Measurements from ENCODE around the gene TMED9. TPM values are rescaled to one million over a fixed set of nuclear protein-coding genes. Genes with fewer than 3 reads are reported as not detected.
A peak's percentile ranks its signal among the peaks of the same experiment; 100 is the strongest.

The TMED9 gene
- total and polyA plus RNA-seq, 5 donors, result 64.4 to 102 (median 79.7) TPM

DNA sequence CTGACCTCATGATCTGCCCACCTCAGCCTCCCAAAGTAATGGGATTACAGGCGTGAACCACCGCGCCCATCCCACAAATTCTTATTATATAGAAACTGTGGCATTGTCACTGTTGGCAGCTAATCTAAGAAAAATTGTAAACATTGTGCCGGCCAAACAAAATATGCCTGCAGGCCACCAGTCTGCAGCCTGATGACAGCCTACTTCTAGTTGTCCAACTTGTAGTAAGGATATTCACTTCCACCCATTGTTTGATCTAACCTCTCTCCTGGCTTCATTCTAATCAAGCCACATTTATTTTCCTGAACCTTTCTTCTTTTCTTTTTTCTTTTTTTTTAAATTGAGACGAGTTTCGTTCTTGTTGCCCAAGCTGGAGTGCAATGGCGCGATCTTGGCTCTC is 13.7 kb upstream of the TMED9 start:
- ATAC-seq (no peak), DNase-seq (no peak)
- Histone ChIP-seq H3K27me3 (ENCODE audit: control insufficient read depth, insufficient read depth) (peaks cover 3% of the 10 kb centered on the region), H3K4me1 (ENCODE audit: control insufficient read depth, insufficient read depth, low read length) (no peaks in the 10 kb centered on the region), H3K9me3 (ENCODE audit: control insufficient read depth, low read length) (no peaks in the 10 kb centered on the region), H3K4me3 (ENCODE audit: low read length) (no peak overlapping the region), H3K27ac (ENCODE audit: low read length) (no peak overlapping the region)
- WGBS, result 88% methylated on average over 8 of the region's 8 CpGs
- intact Hi-C loops (cut with DNase I), result no loop called here

DNA sequence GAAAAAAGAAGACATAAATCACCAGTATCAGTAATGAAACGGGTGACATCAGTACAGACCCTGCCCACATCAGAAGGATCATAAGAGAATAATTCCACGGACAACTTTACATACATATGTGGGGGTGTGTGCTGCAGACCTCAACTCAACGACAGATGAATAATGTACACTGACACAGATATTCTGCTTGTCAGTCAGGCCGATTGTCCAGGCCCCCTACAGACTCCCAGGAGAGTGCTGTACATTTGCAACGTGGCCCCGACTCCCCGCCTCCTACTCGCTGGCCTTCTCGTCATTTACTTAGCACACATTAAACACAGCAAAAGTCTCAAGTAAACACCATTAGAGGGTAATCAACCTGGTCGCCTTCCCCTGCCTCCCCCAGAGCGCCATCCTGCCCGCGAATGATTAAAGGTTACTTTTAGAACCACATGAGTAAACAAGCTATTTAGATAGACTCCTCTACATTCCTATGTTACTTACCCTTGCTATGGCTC is 3.5 kb upstream of the TMED9 start:
- H3K4me3 ChIP-seq (ENCODE audit: low read length), result no peak overlapping the region
- ATAC-seq (no peak), DNase-seq (no peak)
- no peak overlapping the region for H3K27ac ChIP-seq (ENCODE audit: low read length)
- H3K9me3 ChIP-seq (ENCODE audit: control insufficient read depth, low read length), result no peaks in the 10 kb centered on the region
- no peaks in the 10 kb centered on the region for H3K27me3 ChIP-seq (ENCODE audit: control insufficient read depth, insufficient read depth)
- WGBS, result 52% methylated on average over 13 of the region's 13 CpGs
- peaks cover 3% of the 10 kb centered on the region for H3K4me1 ChIP-seq (ENCODE audit: control insufficient read depth, insufficient read depth, low read length)
- intact Hi-C loops (cut with DNase I), result no loop called here

DNA sequence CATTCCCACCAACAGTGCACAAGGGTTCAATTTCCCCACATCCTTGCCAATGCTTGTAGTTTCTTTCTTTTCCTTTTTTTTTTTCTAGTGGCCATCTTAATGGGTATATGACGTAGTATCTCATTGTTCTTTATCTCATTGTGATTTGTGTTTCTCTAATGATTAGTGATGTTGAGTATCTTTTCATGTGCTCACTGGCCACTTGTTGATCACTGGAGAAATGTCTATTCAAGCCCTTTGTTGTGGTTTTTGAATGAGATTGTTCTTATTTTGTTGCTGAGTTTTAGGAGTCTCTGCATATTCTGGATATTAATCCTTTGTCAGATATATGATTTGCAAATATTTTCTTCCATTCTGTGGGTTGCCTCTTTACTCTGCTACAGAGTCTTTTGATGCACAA is 1.6 kb upstream of the TMED9 start:
- 55% methylated on average over 1 of the region's 1 CpG for WGBS
- H3K27ac ChIP-seq (ENCODE audit: low read length), result no peak overlapping the region
- DNase-seq (no peak), ATAC-seq (no peak)
- H3K4me3 ChIP-seq (ENCODE audit: low read length), result no peak overlapping the region
- peaks cover 3% of the 10 kb centered on the region for H3K4me1 ChIP-seq (ENCODE audit: control insufficient read depth, insufficient read depth, low read length)
- intact Hi-C loops (cut with DNase I), result no loop called here
- H3K9me3 ChIP-seq (ENCODE audit: control insufficient read depth, low read length), result no peaks in the 10 kb centered on the region
- H3K27me3 ChIP-seq (ENCODE audit: control insufficient read depth, insufficient read depth), result no peaks in the 10 kb centered on the region

- ATAC-seq (no peak), DNase-seq (no peak)
- no peaks in the 10 kb centered on the region for H3K27me3 ChIP-seq (ENCODE audit: control insufficient read depth, insufficient read depth)
- intact Hi-C loops (cut with DNase I), result no loop called here
- no peak overlapping the region for H3K27ac ChIP-seq (ENCODE audit: low read length)
- H3K4me1 ChIP-seq (ENCODE audit: control insufficient read depth, insufficient read depth, low read length), result peaks cover 3% of the 10 kb centered on the region
- peak overlapping the region; percentile 83 for H3K4me3 ChIP-seq (ENCODE audit: low read length)
- no peaks in the 10 kb centered on the region for H3K9me3 ChIP-seq (ENCODE audit: control insufficient read depth, low read length)
- WGBS, result 14% methylated on average over 8 of the region's 8 CpGs
Observed at GRCh38 chr5:177591690-177592009, 353 bp upstream of the TMED9 start.

DNA sequence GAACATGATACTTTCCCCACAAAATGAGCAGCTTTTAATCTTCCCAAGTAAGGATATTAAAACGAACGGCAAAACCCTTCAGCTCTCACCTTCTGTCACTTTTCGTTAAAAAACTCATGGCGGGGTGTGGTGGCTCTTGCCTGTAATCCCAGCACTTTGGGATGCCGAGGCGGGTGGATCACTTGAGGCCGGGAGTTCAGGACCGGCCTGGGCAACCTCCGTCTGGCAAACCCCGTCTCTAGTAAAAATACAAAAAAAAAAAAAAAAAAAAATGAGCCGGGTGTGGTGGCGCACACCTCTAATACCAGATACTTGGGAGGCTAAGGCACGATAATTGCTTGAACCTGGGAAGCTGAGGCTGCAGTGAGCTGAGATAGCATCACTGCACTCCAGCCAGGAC is 902 bp downstream of the TMED9 start:
- Histone ChIP-seq H3K27me3 (ENCODE audit: control insufficient read depth, insufficient read depth) (no peaks in the 10 kb centered on the region), H3K9me3 (ENCODE audit: control insufficient read depth, low read length) (no peaks in the 10 kb centered on the region), H3K4me1 (ENCODE audit: control insufficient read depth, insufficient read depth, low read length) (peaks cover 3% of the 10 kb centered on the region), H3K27ac (ENCODE audit: low read length) (no peak overlapping the region), H3K4me3 (ENCODE audit: low read length) (peak overlapping the region; percentile 83)
- intact Hi-C loops (cut with DNase I), result no loop called here
- ATAC-seq (no peak), DNase-seq (no peak)
- 73% methylated on average over 13 of the region's 13 CpGs for WGBS

GRCh38 chr5:177593511-177593910 is 1.5 kb downstream of the TMED9 start:
- intact Hi-C loops (cut with DNase I), result no loop called here

DNA sequence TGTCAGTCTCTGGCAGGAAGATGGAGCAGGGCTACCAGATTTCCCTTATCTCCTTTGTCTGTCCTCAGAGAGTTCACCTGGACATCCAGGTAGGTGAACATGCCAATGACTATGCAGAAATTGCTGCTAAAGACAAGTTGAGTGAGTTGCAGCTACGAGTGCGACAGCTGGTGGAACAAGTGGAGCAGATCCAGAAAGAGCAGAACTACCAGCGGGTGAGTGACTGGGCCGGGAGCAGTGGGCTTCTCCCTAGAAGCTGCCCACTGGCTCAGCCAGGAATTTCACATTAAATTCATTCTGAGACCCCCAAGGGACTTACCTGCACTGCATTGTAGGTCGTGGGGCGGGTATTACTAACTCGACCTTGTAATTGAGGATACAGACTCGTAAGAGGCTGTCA is 2.1 kb downstream of the TMED9 start:
- ATAC-seq, result no peak
- Histone ChIP-seq H3K27ac (ENCODE audit: low read length) (no peak overlapping the region), H3K27me3 (ENCODE audit: control insufficient read depth, insufficient read depth) (no peaks in the 10 kb centered on the region), H3K4me3 (ENCODE audit: low read length) (no peak overlapping the region), H3K4me1 (ENCODE audit: control insufficient read depth, insufficient read depth, low read length) (peaks cover 3% of the 10 kb centered on the region), H3K9me3 (ENCODE audit: control insufficient read depth, low read length) (no peaks in the 10 kb centered on the region)
- WGBS, result 93% methylated on average over 8 of the region's 8 CpGs
- intact Hi-C loops (cut with DNase I), result no loop called here
- DNase-seq, result no peak

More at GRCh38 chr5:177593511-177593910, 1.5 kb downstream of the TMED9 start:
- 89% methylated on average over 3 of the region's 3 CpGs for WGBS
- Histone ChIP-seq H3K4me1 (ENCODE audit: control insufficient read depth, insufficient read depth, low read length) (peaks cover 3% of the 10 kb centered on the region), H3K4me3 (ENCODE audit: low read length) (no peak overlapping the region), H3K27ac (ENCODE audit: low read length) (no peak overlapping the region), H3K27me3 (ENCODE audit: control insufficient read depth, insufficient read depth) (no peaks in the 10 kb centered on the region), H3K9me3 (ENCODE audit: control insufficient read depth, low read length) (no peaks in the 10 kb centered on the region)
- DNase-seq (no peak), ATAC-seq (no peak)

DNA sequence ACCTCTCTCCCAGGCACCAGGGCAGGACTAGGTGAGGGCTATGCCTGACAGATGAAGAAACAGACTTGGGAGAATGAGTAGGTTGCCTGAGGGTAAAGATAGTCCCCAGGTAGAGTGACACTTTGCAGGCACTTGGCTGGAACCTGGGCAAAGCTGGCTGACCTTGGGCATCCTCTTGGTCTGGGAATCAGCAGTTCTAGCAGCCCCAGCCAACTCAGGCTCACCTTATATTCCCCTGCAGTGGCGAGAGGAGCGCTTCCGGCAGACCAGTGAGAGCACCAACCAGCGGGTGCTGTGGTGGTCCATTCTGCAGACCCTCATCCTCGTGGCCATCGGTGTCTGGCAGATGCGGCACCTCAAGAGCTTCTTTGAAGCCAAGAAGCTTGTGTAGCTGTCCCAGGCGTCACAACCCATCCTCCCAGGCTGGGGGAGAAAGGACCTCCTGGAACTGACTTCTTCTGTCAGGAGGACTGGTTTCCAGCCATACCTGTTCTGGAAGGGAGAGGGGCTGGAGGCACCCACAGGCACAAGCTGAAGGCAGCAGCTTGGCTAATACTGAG is 3.1 kb downstream of the TMED9 start:
- no peak for ATAC-seq
- no peak overlapping the region for H3K4me3 ChIP-seq (ENCODE audit: low read length)
- H3K27me3 ChIP-seq (ENCODE audit: control insufficient read depth, insufficient read depth), result no peaks in the 10 kb centered on the region

DNA sequence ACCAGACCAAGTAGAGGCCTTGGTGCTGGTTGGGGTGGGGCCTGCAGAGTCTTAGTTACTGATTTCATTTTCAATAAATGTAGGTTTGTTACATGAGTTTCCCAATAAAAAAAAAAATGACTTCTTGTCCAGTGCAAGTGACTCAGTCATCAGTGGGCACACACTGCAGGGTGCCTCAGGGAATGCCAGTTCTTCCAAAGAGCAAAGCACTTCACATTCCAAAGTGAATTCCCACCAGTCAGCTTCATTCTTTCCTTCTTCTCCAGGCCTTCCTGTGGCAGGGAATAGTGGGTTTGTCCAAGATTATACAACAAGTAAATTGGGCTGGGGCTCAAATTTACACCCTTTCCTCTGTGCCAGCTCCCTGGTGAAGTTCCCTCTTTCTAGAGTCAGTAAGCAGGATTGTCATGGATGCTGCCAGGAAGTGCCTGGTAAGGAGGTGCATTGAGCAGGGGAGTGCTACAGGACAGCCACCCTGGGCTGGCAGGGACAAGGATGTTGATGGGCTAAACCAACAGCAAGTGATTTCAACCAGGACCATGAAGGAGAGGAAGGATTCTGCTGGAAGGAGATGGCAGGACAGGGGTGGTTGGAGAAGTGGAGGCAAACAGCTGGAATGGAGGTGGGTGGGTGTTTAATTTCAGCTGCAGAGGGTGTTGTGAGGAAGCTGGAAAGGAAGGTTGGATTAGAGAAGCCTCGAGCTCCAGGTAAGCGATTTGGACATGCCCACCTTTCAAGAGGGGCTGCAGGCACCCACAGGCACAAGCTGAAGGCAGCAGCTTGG is 4.2 kb downstream of the TMED9 start:
- intact Hi-C loops (cut with DNase I), result no loop called here
- H3K4me1 ChIP-seq (ENCODE audit: control insufficient read depth, insufficient read depth, low read length), result peaks cover 10% of the 10 kb centered on the region
- no peak for DNase-seq
- no peak overlapping the region for H3K4me3 ChIP-seq (ENCODE audit: low read length)
- no peak overlapping the region for H3K27ac ChIP-seq (ENCODE audit: low read length)
- 94% methylated on average over 2 of the region's 2 CpGs for WGBS
- no peak for ATAC-seq
- H3K9me3 ChIP-seq (ENCODE audit: control insufficient read depth, low read length), result no peaks in the 10 kb centered on the region
- H3K27me3 ChIP-seq (ENCODE audit: control insufficient read depth, insufficient read depth), result no peaks in the 10 kb centered on the region

More for the DNA sequence above, 3.1 kb downstream of the TMED9 start:
- no peak overlapping the region for H3K27ac ChIP-seq (ENCODE audit: low read length)
- H3K4me1 ChIP-seq (ENCODE audit: control insufficient read depth, insufficient read depth, low read length), result peaks cover 3% of the 10 kb centered on the region
- WGBS, result 95% methylated on average over 8 of the region's 8 CpGs
- no peak for DNase-seq
- H3K9me3 ChIP-seq (ENCODE audit: control insufficient read depth, low read length), result no peaks in the 10 kb centered on the region
- intact Hi-C loops (cut with DNase I), result no loop called here

DNA sequence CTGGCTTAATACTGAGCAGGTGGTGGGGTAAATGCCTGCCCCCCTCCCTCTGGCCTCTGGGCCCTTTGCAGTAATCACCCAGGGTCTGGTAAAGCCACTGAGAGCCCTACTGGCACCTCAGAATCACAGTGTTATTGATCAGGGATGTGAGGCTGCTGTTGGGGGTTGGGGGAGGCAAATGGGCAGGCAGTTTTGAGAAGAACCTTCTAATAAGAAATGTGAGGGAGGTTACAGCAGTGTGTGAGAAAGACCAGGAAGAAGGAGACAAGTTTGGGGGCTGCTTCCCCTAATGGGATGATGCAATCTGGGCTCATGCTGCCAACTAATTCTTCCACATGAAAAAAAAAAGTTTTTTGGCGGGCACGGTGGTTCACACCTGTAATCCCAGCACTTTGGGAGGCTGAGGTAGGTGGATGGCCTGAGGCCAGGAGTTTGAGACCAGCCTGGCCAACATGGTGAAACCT is 4.8 kb downstream of the TMED9 start:
- 83% methylated on average over 2 of the region's 2 CpGs for WGBS
- DNase-seq (no peak), ATAC-seq (no peak)
- Histone ChIP-seq H3K27ac (ENCODE audit: low read length) (no peak overlapping the region), H3K27me3 (ENCODE audit: control insufficient read depth, insufficient read depth) (no peaks in the 10 kb centered on the region), H3K4me3 (ENCODE audit: low read length) (no peak overlapping the region), H3K9me3 (ENCODE audit: control insufficient read depth, low read length) (no peaks in the 10 kb centered on the region), H3K4me1 (ENCODE audit: control insufficient read depth, insufficient read depth, low read length) (peaks cover 10% of the 10 kb centered on the region)
- intact Hi-C loops (cut with DNase I), result no loop called here

DNA sequence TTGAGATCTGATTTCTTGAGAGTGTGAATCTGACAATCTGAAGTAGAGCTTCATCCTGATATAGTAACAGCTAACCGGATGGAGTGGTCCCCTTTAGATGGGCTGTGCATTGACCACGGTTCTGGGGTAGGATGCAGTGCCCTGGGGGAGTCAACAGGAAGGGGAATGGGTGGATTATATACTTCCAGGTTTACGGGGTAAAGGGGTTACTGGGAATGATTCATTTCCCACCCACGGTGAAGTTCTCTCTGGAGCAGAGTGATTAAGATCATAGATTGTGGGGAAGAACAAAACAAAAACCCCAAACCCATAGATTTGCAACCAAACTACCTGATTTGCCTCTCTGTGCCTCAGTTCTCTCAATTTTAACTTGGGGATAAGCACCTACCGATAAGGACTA is 6.5 kb downstream of the TMED9 start:
- Histone ChIP-seq H3K4me1 (ENCODE audit: control insufficient read depth, insufficient read depth, low read length) (peaks cover 7% of the 10 kb centered on the region), H3K4me3 (ENCODE audit: low read length) (no peak overlapping the region), H3K9me3 (ENCODE audit: control insufficient read depth, low read length) (no peaks in the 10 kb centered on the region), H3K27me3 (ENCODE audit: control insufficient read depth, insufficient read depth) (no peaks in the 10 kb centered on the region), H3K27ac (ENCODE audit: low read length) (no peak overlapping the region)
- ATAC-seq (no peak), DNase-seq (no peak)
- WGBS, result 43% methylated on average over 5 of the region's 5 CpGs
- intact Hi-C loops (cut with DNase I), result no loop called here
